HEK293 (cell line): ENCODE measurements around the gene ZNF48.

Experiments
- CTCF ChIA-PET: fragments of 350-600 bp; formaldehyde crosslinking; extraction: SDS; loops from one replicate; lab custom pipeline; 2021; ENCODE audit warnings: antibody characterized with exemption; lab: Yijun Ruan, JAX
- POLR2A ChIA-PET: fragments of 300-600 bp; formaldehyde crosslinking; extraction: SDS; loops from one replicate; lab custom pipeline; 2020; ENCODE audit warnings: antibody characterized with exemption, inconsistent platforms; lab: Yijun Ruan, JAX
- H3K27ac ChIP-seq: fragments of 200-500 bp; sonication (Bioruptor generic); 2 replicates; pipeline ENCODE4 v1.5.1; 2014; ENCODE audit warnings: low read depth, low read length, control low read depth, inconsistent platforms; ENCODE audit errors: extremely low read depth
- H3K36me3 ChIP-seq, 2 experiments: fragments of 200-500 bp in 1 of 2; sonication (Bioruptor generic) in 1 of 2; 1 replicate in 1 of 2; 2 replicates in 1 of 2; pipeline ENCODE4 v1.5.1; 2014 to 2017; ENCODE audit warnings: inconsistent platforms in 2 of 2, low read length in 2 of 2; ENCODE audit not compliant: control insufficient read depth in 2 of 2, insufficient read depth in 1 of 2
- H3K4me1 ChIP-seq: fragments of 200-500 bp; sonication (Bioruptor generic); 2 replicates; pipeline ENCODE4 v1.5.1; 2014; ENCODE audit warnings: mild to moderate bottlenecking, low read length, inconsistent platforms; ENCODE audit not compliant: control insufficient read depth, insufficient read depth
- H3K4me3 ChIP-seq: 2 replicates; pipeline ENCODE4 v1.5.1; 2011; ENCODE audit warnings: low read depth, mild to moderate bottlenecking, control low read depth, low read length, moderate library complexity
- H3K9me3 ChIP-seq: fragments of 200-500 bp; sonication (Bioruptor generic); 2 replicates; pipeline ENCODE4 v1.5.1; 2014; ENCODE audit warnings: low read depth, low read length, inconsistent platforms; ENCODE audit not compliant: control insufficient read depth, insufficient read depth
- AEBP2 ChIP-seq: fragments of 450-650 bp; formaldehyde crosslinking; IDR thresholded peaks from 2 replicates; pipeline ENCODE4 v1.5.1; 2016; ENCODE audit warnings: missing biosample characterization, missing genetic modification characterization, borderline replicate concordance
- GLI4 ChIP-seq: fragments of 450-650 bp; formaldehyde crosslinking; IDR thresholded peaks from 2 replicates; pipeline ENCODE4 v1.5.1; 2016; ENCODE audit warnings: missing biosample characterization, missing genetic modification characterization
- GLIS2 ChIP-seq: fragments of 450-650 bp; formaldehyde crosslinking; IDR thresholded peaks from 2 replicates; pipeline ENCODE4 v1.5.1; 2016; ENCODE audit warnings: missing biosample characterization, missing genetic modification characterization
- PRDM6 ChIP-seq: fragments of 450-650 bp; formaldehyde crosslinking; IDR thresholded peaks from 2 replicates; pipeline ENCODE4 v1.5.1; 2017; ENCODE audit warnings: missing biosample characterization, missing genetic modification characterization
- SP7 ChIP-seq: fragments of 450-650 bp; formaldehyde crosslinking; IDR thresholded peaks from 2 replicates; pipeline ENCODE4 v1.5.1; 2016; ENCODE audit warnings: missing biosample characterization, missing genetic modification characterization
- TCF7L2 ChIP-seq: IDR thresholded peaks from 2 replicates; pipeline ENCODE4 v1.6.1; 2011; ENCODE audit warnings: low read depth, mild to moderate bottlenecking, inconsistent platforms, low read length, moderate library complexity, borderline replicate concordance
- YY1 ChIP-seq: fragments of 450-650 bp; formaldehyde crosslinking; IDR thresholded peaks from 2 replicates; pipeline ENCODE4 v1.5.1; 2018; ENCODE audit warnings: missing biosample characterization, missing genetic modification characterization
- ZBTB1 ChIP-seq: fragments of 450-650 bp; formaldehyde crosslinking; IDR thresholded peaks from 2 replicates; pipeline ENCODE4 v1.5.1; 2016; ENCODE audit warnings: missing biosample characterization, missing genetic modification characterization
- ZBTB7A ChIP-seq: fragments of 450-650 bp; formaldehyde crosslinking; IDR thresholded peaks from 2 replicates; pipeline ENCODE4 v1.5.1; 2016; ENCODE audit warnings: low read depth, missing biosample characterization, missing genetic modification characterization
- ZNF148 ChIP-seq: fragments of 450-650 bp; formaldehyde crosslinking; IDR thresholded peaks from 2 replicates; pipeline ENCODE4 v1.5.0; 2017; ENCODE audit warnings: missing biosample characterization, missing genetic modification characterization, borderline replicate concordance
- ZNF169 ChIP-seq: fragments of 450-650 bp; formaldehyde crosslinking; IDR thresholded peaks from 2 replicates; pipeline ENCODE4 v1.5.1; 2016; ENCODE audit warnings: missing biosample characterization, missing genetic modification characterization
- ZNF19 ChIP-seq: fragments of 450-650 bp; formaldehyde crosslinking; IDR thresholded peaks from 2 replicates; pipeline ENCODE4; 2016; ENCODE audit warnings: missing biosample characterization, missing genetic modification characterization, low read depth
- ZNF221 ChIP-seq: fragments of 450-650 bp; formaldehyde crosslinking; IDR thresholded peaks from 2 replicates; pipeline ENCODE4 v1.5.1; 2017; ENCODE audit warnings: missing biosample characterization, missing genetic modification characterization, borderline replicate concordance
- ZNF266 ChIP-seq: fragments of 450-650 bp; formaldehyde crosslinking; IDR thresholded peaks from 2 replicates; pipeline ENCODE4 v1.5.1; 2016; ENCODE audit warnings: missing biosample characterization, missing genetic modification characterization, low read depth
- ZNF280C ChIP-seq: fragments of 450-650 bp; formaldehyde crosslinking; IDR thresholded peaks from 2 replicates; pipeline ENCODE4 v1.5.1; 2016; ENCODE audit warnings: missing biosample characterization, missing genetic modification characterization
- ZNF394 ChIP-seq: fragments of 450-650 bp; formaldehyde crosslinking; IDR thresholded peaks from 2 replicates; pipeline ENCODE4 v1.5.1; 2016; ENCODE audit warnings: missing biosample characterization, missing genetic modification characterization, mild to moderate bottlenecking, moderate library complexity, borderline replicate concordance
- ZNF501 ChIP-seq: fragments of 450-650 bp; formaldehyde crosslinking; IDR thresholded peaks from 2 replicates; pipeline ENCODE4 v1.5.1; 2016; ENCODE audit warnings: missing biosample characterization, missing genetic modification characterization
- ZNF514 ChIP-seq: fragments of 450-650 bp; formaldehyde crosslinking; IDR thresholded peaks from 2 replicates; pipeline ENCODE4 v1.5.1; 2016; ENCODE audit warnings: missing biosample characterization, missing genetic modification characterization
- ZNF521 ChIP-seq: fragments of 450-650 bp; formaldehyde crosslinking; IDR thresholded peaks from 2 replicates; pipeline ENCODE4 v1.5.1; 2017; ENCODE audit warnings: missing biosample characterization, mild to moderate bottlenecking, missing genetic modification characterization
- ZNF610 ChIP-seq: fragments of 450-650 bp; formaldehyde crosslinking; IDR thresholded peaks from 2 replicates; pipeline ENCODE4 v1.5.1; 2016; ENCODE audit warnings: missing biosample characterization, missing genetic modification characterization, borderline replicate concordance
- ZNF776 ChIP-seq: fragments of 450-650 bp; formaldehyde crosslinking; IDR thresholded peaks from 2 replicates; pipeline ENCODE4 v1.5.0; 2017; ENCODE audit warnings: missing biosample characterization, missing genetic modification characterization, borderline replicate concordance
- ZNF837 ChIP-seq: fragments of 450-650 bp; formaldehyde crosslinking; IDR thresholded peaks from 2 replicates; pipeline ENCODE4 v1.5.1; 2016; ENCODE audit warnings: missing biosample characterization, missing genetic modification characterization
- TF ChIP-seq, protein P1 (sequence below): fragments of 450-650 bp; formaldehyde crosslinking; IDR thresholded peaks from 2 replicates; pipeline ENCODE4 v1.5.1; 2016; ENCODE audit warnings: missing biosample characterization, missing genetic modification characterization, low read depth
- TF ChIP-seq, protein P2 (sequence below): IDR thresholded peaks from 2 replicates; pipeline ENCODE4 v1.6.1; 2011; ENCODE audit warnings: mild to moderate bottlenecking, low read depth, low read length, borderline replicate concordance

The ZNF48 gene

GRCh38 chr16:30355144-30355953 is 39.9 kb upstream of the ZNF48 start, which contains the start of gene CD2BP2 (continued):
- TF ChIP-seq ZNF610 (tag by site-specific recombination) (0 out of 2 replicates have a peak, but pooled peaks have one; percentile 36), ZNF521 (tag by site-specific recombination) (no peak), ZNF394 (tag by site-specific recombination) (no peak; the same call in none of the 2 replicates), PRDM6 (tag by site-specific recombination) (no peak), ZNF837 (tag by site-specific recombination) (peak; percentile 91; the same call in 1 of the 2 replicates), TCF7L2 (no peak), GLI4 (tag by site-specific recombination) (peak; percentile 66; the same call in 1 of the 2 replicates), ZNF169 (tag by site-specific recombination) (no peak), ZNF19 (tag by site-specific recombination) (no peak), ZNF776 (tag by site-specific recombination) (no peak)

- no peaks in the 10 kb centered on the region for H3K4me1 ChIP-seq
- H3K9me3 ChIP-seq = no peaks in the 10 kb centered on the region
- peaks cover 3 to 79% of the 10 kb centered on the region in 2 experiments; a peak in 2 of 3 replicates for H3K36me3 ChIP-seq
- peak overlapping the region; percentile 72 for H3K27ac ChIP-seq
- POLR2A ChIA-PET = interaction anchor here (0.7 to 4.5 kb wide), 9 partner anchors 9 to 216 kb away, joined by 3 to 60 read pairs (median 6); partner anchors contain the start of genes TBC1D10B, ZNF48 and ZNF771
- CTCF ChIA-PET = interaction anchor here (0.7 to 1.1 kb wide), 4 partner anchors 11 to 54 kb away, joined by 3 to 7 read pairs (median 4); no protein-coding TSS in a partner anchor
- peak overlapping the region; percentile 48 for H3K4me3 ChIP-seq
- TF ChIP-seq ZNF266 (no peak), ZBTB1 (no peak), YY1 (no peak), ZNF514 (tag by site-specific recombination) (no peak), GLIS2 (no peak; the same call in 1 of the 2 replicates), AEBP2 (no peak), ZNF221 (tag by site-specific recombination) (no peak), ZNF148 (tag by site-specific recombination) (no peak), SP7 (tag by site-specific recombination) (no peak), ZNF280C (tag by site-specific recombination) (no peak), ZBTB7A (tag by site-specific recombination) (peak; percentile 48; the same call in 1 of the 2 replicates), ZNF501 (tag by site-specific recombination) (0 out of 2 replicates have a peak, but pooled peaks have one; percentile 9)
- TF ChIP-seq, protein P1, sequence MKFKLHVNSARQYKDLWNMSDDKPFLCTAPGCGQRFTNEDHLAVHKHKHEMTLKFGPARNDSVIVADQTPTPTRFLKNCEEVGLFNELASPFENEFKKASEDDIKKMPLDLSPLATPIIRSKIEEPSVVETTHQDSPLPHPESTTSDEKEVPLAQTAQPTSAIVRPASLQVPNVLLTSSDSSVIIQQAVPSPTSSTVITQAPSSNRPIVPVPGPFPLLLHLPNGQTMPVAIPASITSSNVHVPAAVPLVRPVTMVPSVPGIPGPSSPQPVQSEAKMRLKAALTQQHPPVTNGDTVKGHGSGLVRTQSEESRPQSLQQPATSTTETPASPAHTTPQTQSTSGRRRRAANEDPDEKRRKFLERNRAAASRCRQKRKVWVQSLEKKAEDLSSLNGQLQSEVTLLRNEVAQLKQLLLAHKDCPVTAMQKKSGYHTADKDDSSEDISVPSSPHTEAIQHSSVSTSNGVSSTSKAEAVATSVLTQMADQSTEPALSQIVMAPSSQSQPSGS = no peak
- TF ChIP-seq, protein P2, sequence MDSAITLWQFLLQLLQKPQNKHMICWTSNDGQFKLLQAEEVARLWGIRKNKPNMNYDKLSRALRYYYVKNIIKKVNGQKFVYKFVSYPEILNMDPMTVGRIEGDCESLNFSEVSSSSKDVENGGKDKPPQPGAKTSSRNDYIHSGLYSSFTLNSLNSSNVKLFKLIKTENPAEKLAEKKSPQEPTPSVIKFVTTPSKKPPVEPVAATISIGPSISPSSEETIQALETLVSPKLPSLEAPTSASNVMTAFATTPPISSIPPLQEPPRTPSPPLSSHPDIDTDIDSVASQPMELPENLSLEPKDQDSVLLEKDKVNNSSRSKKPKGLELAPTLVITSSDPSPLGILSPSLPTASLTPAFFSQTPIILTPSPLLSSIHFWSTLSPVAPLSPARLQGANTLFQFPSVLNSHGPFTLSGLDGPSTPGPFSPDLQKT = no peak
Observed at GRCh38 chr16:30355954-30356308, 39.3 kb upstream of the ZNF48 start.
